ENCODE data around the gene RGL1.

The RGL1 gene

DNA sequence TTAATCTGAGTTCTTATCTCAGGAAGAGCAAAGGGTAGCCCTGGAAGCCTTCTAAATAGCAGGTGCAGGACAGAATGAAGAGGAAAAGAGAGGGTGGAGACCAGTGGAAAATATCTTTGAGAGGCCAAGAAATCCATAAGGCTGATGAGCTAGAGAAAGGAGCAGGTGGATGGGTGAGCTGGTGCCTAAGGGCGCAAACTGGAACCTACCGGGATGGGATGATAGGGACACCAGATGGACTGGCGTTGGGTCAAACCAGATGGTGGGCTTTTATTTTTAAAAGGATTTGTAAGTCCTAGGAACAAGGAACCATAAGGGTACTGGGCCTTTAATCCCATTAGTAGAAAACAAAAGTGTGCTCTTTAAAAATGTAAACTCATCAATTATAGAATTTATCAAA lies 59.7 kb downstream of the RGL1 start:
- no peak for FAIRE-seq
- no peak for DNase-seq (ENCODE audit: low spot score)

DNA sequence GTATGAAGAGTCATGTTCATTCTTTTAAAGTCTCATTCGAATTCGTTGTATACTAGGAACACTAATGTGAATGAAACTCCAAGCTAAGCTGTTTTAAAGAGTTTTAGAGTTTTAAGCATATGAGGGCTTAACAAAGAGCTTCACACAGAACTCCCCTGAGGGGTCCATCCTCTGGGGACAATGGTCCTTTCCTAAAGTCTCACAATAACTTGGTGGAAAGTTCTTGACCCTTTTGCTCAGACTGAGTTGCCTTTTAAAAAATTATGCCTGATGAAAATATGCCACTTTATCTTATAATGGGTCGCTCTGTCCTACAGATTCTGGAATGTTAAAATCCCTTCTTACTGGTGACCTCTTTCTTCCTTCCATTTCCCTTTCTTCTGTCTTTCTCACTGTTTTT lies 64.3 kb downstream of the RGL1 start:
- no peak for FAIRE-seq
- no peak for DNase-seq (ENCODE audit: low spot score)

DNA sequence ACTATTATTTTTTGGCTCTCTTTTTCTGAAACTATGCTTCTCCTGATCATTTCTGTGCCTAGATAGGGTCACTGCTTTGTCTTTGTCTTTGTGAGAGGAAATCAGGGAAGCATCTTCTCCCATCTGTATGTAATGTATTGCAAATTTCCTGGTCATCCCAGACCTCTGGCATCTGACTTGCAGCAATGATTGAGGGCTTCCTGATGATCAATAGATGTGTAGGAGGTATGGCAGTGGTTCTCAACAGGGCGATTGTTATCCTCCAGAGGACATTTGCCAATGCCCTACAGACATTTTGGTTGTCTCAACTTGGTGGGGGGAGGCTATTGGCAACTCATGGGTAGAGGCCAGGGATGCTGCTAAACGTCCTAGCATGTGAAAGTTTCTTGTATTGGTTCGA lies 64.7 kb downstream of the RGL1 start:
- FAIRE-seq, result no peak
- no peak for DNase-seq (ENCODE audit: low spot score)

DNA sequence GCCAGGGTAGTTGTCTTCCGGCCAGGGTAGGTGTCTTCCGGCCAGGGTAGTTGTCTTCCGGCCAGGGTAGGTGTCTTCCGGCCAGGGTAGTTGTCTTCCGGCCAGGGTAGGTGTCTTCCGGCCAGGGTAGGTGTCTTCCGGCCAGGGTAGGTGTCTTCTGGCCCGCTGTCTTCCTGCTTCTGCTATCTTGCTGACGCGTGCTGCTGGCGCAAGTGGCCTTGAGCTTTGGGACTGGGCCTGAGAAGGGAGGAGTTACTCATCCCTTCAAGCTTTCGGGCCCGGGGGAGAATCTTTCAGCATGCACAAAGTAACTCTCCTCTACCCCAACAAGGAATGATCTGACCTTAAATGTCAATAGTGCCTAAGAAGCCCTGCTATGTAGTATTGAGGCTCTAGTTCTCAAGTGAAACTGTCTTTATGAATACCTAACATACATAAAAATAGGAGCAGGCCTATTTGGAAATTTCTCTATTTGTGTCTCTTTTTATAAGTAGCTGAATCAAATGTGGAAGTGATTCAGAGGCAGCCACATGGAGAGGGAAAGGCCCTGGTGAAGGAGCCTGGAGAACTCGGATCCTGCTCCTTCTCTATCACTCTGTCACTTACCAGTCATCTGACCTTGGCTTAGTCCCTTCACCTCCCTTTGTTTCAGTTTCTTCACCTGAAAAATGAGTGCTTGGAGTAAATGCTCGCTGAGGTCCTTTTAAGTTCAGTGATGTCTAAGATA lies 65.6 kb downstream of the RGL1 start:
- DNase-seq (ENCODE audit: low spot score), result no peak
- FAIRE-seq, result no peak

DNA sequence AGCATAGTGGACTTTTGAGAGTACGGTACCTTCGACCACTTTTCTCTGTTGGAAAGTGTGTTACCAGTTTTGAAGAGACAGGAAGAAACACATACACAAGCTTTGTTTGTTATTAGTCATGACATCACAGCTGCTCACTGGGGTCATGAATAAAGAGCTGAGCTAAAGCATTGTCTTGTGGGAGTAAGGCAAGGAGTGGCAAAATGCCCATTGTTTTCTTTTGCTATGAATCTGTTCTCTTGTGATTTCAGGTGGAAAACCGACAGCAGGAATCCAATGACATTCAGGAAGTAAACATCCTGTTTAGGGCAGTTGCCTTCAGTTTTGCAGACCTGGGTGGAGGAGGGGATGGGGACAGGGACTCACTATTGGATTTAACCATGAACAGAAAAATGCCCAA lies 66.2 kb downstream of the RGL1 start:
- no peak for DNase-seq (ENCODE audit: low spot score)
- FAIRE-seq, result no peak

DNA sequence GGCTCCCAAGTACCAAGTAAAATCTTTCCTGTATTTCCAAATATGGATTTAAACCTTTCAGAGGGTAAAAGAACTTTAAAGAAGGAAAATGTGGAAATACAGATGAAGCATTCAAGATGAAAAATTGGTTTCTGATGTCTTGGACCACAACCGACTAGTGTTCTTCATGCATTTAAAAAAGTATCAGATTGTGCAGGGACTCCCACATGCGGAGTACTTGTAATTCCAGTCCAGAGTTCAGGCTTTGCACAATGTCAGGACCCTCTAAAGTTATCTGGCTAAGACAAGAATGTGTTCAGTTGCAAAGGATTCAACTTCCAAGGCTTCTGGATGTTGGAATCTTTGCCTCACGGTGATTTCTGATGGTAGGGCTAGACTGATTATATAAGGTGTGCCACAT lies 66.7 kb downstream of the RGL1 start:
- FAIRE-seq, result no peak
- no peak for DNase-seq (ENCODE audit: low spot score)

DNA sequence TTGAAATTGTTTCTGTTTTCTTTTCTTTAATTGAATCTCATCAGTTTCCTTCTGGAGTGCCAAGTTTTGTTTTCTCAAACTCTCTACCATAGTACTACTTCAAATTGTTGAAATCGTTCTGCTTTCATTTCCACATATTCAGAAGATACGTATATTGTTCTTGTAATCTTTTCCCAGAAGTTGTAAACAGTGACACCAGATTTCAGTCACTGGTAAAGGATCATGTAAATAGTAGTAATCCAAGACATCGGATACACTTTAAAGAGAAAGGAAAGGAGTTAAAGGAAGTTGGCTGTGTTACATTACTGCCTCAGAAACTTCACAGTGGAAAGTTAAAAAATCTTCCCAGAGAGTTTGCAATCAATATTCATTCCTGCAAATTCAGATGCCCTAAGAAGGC lies 67.5 kb downstream of the RGL1 start:
- DNase-seq (ENCODE audit: low spot score) (no peak), FAIRE-seq (no peak)

DNA sequence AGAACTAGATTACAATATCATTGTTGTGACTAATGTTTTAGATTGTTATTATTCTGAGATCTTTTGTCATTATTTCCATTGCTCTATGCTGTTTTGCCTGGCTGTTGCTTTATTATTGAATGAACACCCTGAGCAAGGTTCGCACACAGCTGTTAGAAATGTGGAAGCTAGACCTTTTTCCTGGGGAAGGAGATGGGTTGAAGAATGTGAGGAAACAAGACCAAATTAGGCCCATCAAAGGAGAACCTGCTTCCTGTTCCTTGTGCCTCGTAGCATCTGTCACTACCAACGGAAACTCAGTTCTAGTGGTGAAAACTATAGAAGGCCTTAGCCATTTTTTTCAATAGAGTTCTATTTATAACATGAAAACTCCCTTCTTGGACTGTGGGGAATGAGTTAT lies 68.7 kb downstream of the RGL1 start:
- FAIRE-seq (no peak), DNase-seq (ENCODE audit: low spot score) (no peak)

DNA sequence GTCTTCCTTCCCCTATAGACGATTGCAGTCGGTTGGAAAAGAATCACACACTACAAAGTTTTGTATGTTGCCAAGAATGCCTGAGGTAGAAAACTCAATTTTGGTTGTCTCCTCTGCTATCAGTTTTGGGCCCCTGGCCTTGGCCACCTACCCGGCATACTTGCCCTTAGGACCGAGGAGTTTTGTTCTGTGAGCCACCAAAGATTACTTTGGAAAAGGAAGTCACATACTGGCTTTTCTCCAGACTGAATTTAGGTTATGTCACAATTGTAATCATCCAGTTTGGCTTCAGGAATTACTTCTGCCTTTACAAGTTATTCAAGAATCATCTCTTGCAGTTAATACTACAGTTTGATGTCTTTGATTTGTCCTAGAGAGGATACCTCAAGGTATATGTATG lies 71.4 kb downstream of the RGL1 start:
- FAIRE-seq, result no peak
- no peak for DNase-seq (ENCODE audit: low spot score)

DNA sequence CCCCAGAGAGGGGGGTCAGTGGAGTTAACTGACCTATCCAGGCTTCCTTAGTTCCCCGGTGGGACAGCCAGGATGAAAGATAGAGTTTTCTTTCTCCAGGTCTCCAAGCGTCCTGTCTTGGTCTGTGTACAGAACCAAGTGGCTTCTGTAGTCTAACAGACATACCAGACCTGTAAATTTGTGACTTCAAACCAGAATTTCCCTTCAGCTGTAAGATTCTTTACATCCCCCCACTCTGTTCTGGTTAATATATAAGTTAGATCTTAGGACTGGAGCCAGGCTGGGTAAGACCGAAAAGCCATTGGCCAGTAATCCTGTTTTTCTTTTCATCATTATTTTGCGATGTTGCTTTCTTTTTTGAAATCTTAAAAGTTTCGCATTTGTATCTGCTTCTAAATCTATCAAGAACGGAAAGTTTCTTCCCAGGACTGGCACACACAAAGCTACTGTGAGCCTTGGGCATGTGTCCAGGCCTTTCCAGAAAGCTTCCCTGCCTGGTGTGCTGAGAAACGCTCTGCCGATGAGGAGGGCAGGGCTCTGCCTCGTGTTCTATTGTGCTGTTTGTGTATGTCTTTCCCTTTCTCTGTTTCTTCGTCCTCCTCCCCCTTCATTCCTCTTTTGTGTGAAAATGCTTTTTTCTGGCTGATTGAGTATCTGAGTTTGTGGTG lies 72.3 kb downstream of the RGL1 start:
- DNase-seq (ENCODE audit: low spot score) (peak; percentile 9), FAIRE-seq (no peak)

DNA sequence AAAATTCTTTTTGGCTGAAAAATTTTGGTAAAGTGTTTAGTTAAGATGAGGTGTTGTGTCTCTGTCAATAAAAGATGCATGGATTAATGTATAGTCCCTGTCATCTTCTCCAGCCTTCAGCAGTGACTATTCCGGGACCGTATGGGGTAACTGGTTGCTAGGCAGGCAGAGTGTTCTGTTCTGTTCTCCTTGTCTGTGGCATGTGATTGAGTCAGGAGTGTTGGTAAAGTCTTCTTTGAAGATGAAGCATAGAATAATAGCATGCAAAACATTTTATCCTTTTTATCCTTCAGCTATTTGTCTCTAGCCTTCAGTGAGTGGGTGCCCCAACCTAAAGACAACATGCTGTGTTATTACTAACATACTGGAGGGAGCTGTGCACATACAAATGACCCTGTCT lies 74.6 kb downstream of the RGL1 start:
- no peak for FAIRE-seq
- DNase-seq (ENCODE audit: low spot score), result no peak

DNA sequence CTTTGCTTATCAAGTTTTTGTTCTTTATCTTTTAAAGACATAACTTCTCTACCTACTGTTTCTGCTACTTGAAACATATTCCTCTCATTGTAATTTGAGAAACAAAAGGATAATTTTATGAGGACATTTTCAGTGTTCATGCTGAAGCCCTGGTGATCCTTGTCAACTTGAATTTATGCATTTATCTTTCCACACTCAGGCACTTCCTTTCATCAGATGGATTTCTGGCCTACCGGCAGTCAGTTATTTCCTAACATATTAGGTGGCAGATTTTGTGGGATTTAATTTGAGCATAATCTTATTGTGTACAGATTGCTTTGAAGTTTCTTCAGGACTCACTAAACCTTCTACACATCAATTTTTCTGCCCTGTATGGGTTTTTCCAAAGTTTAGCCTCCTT lies 75.0 kb downstream of the RGL1 start:
- no peak for DNase-seq (ENCODE audit: low spot score)
- no peak for FAIRE-seq

DNA sequence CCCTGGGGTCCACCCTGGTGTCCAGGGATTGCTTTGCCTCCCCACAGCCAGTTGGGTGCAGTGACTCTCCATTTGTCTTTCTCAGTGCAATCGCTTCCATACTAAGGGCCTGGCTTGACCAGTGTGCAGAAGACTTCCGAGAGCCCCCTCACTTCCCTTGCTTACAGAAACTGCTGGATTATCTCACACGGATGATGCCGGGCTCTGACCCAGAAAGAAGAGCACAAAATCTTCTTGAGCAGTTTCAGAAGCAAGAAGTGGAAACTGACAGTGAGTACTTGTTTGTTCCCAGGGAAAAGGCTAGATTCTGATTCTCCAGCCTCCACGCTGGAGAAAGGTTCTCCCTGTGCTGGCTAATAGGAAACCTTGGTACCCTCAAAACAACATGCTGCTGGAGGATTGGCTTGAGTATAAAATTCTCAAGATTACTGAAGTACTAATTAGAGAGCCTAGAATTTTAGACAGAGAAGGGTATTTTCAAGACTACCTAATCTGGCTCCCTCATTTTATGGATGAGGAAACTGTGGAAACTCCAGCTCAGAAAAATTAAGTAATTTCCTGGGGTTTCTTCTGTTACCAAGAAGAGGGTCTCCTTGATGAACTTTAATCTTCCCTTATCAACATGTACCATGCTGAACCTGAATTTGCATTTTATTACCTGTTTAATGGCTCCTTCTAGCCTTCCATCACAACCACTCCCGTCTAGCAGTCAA lies 75.8 kb downstream of the RGL1 start:
- FAIRE-seq (no peak), DNase-seq (ENCODE audit: low spot score) (no peak)

DNA sequence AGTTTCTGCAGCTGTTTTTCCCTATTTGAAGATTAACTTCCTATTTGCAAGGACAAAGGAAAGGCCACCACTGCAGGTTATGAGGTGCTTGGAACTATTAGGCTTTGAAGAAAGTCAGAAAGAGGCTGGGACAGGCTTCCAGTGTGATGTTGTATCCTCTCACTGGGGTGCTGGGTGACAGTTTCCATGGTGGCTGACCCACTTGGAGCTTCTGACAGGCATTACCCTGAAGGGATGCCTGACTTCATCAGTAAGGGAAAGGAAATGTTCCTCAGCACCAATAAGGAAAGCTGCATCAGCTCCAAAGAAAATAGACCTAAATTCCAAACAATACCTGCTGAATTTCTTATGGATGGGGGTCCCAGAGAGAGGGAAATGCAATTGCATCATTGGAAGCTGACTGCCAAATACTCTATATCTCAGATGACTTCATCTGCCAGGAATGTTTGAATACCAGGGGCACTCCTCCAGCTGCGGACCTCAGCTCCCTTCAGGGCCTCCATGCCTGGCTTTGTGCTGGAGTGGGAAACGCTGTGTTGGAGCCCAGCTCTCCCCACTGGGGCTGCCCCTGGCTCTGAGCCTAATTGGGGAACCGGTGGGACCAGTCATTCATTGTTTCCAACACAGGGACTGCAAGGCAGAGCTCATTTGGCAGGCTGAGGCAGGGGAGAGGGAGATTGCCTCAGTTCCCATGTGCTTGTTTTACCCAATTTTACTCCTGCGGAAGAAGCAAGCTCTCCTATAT lies 76.6 kb downstream of the RGL1 start:
- FAIRE-seq, result peak; percentile 62
- peak; percentile 82 for DNase-seq (ENCODE audit: low spot score)

DNA sequence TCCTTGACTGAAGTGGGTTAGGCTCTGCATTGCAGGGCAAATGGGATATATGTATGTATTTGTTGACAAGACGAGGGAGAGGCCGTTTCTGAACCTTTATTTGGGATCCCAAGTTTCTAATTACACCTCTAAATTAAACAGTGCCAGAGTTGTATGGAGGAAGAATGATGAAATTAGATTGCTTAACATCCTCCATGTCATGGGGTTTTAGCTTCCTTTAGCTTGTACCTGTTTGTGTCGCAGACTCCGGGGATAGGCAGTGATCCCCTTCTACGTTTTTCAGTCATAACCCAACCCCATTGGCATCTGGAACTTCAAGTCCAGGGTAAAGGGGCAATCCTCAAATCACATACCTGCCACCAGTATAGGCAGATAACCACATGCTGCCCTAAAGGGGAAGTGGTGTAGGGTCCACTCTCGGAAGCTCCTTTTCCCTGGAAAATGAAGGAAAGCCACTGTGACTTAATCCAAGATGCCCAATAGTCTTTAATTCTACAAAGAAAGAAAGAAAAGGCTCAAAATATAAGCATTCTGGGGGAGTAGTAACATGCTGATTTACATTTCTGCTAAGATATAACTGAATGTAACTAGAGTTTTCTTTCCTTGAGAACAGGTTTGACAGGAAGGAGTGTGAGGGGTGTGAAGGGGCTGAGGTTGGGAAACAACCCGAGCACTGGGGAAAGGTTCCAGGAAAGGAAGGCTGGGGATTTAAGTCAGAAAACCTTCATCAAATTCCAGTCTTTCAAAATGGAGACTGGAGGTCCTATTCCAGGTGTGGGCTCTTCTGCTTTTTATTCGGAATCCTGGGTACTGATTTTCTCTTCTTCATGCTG lies 77.6 kb downstream of the RGL1 start:
- FAIRE-seq (no peak), DNase-seq (ENCODE audit: low spot score) (no peak)

DNA sequence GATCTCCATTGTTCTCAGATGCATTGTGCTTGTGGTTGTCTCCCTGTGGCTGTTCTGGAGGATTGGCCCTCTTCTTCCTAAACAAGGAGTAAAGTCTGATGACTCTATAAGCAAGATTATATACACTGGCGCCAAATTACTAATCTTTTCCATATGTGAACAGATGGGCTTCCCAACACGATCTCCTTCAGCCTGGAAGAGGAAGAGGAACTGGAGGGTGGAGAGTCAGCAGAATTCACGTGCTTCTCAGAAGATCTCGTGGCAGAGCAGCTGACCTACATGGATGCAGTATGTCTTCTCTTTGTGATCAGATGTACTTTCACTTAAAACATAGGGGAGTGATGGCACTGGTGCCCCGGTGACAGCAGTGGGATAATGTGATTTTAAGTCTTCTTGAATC lies 78.7 kb downstream of the RGL1 start:
- FAIRE-seq, result no peak
- DNase-seq (ENCODE audit: low spot score), result no peak

DNA sequence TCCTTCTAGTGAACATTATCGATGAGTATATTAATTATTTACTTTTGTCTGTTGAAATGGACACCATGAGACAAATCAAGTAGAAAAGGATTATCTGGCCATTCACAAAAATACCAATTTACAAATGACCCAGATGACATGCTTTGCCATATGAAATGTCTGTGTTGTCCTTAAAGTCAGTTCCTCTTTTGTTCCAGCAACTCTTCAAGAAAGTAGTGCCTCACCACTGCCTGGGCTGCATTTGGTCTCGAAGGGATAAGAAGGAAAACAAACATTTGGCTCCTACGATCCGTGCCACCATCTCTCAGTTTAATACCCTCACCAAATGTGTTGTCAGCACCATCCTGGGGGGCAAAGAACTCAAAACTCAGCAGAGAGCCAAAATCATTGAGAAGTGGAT lies 79.6 kb downstream of the RGL1 start:
- DNase-seq (ENCODE audit: low spot score) (no peak), FAIRE-seq (no peak)

DNA sequence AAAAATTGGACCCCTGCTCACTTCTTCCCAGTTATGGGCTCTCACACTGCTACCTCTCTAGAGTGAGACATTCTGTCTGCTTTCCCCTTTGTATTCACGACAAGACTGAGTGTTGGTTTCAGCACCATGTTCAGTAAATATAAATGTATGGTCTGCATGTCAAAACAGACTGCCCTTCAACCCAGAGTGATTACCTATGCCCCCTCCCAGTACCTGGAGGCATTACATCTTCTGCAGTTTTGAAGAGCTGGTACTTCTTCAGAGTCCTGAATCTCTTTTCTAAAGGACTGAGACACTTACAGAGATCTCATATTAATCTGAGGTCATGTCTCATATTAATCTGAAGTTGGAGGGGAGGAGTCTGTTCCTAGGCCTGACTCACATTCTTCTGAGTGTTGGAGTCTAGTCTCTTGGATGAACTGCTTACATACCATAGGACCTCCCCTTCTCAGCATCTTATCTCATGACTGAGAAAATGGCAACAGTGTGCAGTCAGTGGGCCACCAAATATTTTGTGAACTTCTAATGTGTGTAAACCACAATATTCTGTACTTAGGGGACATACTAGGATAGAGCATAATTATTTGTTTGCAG lies 80.3 kb downstream of the RGL1 start:
- no peak for DNase-seq (ENCODE audit: low spot score)

DNA sequence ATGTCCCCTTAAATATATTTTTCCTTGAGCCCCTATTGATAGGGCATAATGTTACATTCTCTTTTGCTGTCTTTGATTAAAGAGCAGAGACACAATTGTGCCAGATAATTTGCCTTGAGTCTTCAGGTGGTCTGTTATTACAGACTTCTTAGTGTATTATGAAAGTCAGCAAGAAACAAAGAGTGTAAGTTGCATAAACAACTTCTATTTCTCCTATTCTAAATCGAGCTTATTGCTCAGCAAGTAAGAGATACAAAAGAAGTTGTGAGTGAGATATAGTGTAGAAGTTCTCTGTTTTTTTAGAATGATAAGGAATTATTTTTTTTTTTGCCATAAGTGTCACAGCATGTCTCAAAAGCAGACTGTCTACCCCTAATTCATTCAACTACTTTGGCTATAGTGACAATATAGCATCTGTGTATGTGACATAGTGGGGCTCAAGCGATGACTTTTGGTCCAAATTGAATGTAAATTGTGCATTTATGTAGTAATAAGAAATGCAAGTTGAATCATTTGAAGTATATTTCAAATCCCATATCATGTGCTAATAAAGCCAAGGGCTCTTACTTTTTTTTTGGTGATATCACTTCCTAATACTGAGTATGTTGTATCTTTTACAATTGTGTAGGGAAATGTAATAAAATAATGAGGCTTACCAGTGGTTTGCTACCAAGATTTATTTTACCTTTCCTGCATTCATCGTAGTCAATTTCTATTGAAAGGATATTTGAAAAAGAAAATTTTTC lies 81.3 kb downstream of the RGL1 start:
- DNase-seq (ENCODE audit: low spot score) (no peak), FAIRE-seq (no peak)

More for the DNA sequence above, 80.3 kb downstream of the RGL1 start:
- no peak for FAIRE-seq

DNA sequence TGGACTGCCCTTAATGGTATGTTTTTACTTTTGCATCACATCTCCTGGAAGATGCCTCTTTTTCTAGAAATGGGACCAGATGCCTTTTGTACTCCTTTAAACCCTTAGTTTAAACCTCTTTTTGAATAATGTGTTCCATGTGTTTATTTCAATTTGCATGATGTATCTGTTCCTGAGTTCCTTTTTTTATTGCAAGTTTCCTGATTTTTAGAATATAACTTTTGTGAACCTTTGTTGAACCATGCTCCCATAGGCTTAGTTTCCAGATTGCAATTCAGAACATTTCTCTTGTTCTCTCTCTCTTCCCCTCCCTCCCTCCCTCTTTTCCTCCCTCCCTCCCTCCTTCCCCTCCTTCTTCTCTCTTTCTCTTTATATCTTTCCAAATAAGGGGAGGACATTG lies 81.9 kb downstream of the RGL1 start:
- FAIRE-seq, result no peak
- DNase-seq (ENCODE audit: low spot score), result no peak

Data from RCC 7860 (cell line).